ENCODE measurements around the gene SYNPO2. TPM values are rescaled to one million over a fixed set of nuclear protein-coding genes. Genes with fewer than 3 reads are reported as not detected.

Gene SYNPO2
- total and polyA plus RNA-seq, 2 donors (not counting 1 experiment from before 2014, with no cell fraction given) = 40.1 to 71.7 TPM

GRCh38 chr4:118910221-118910620 lies 21.6 kb downstream of the SYNPO2 start:
- Histone ChIP-seq H2AFZ (ENCODE audit: low read length) (no peak overlapping the region), H3K4me3 (replicated peaks in 1 of 4; ENCODE audit: control extremely low read depth in 1 of 4, insufficient read depth in 1 of 4, low read depth in 3 of 4, low read length in 4 of 4) (no peak overlapping the region), H3K79me2 (ENCODE audit: control insufficient read depth, insufficient read depth, low read length) (no peaks in the 10 kb centered on the region), H3K27ac (ENCODE audit: insufficient read depth, low read length) (no peak overlapping the region), H3K9ac (ENCODE audit: insufficient read depth, low read length) (no peak overlapping the region), H3K36me3 (ENCODE audit: control insufficient read depth, insufficient read depth, low read length) (no peaks in the 10 kb centered on the region), H3K4me2 (ENCODE audit: extremely low read depth, insufficient read depth, low read length) (no peak overlapping the region), H3K27me3 (ENCODE audit: control insufficient read depth, insufficient read depth, low read length) (no peaks in the 10 kb centered on the region), H4K20me1 (ENCODE audit: control insufficient read depth, extremely low read depth, insufficient read depth, low read length) (no peaks in the 10 kb centered on the region), H3K9me3 (ENCODE audit: control insufficient read depth, insufficient read depth, low read depth, low read length) (no peaks in the 10 kb centered on the region), H3K4me1 (ENCODE audit: control insufficient read depth, extremely low read depth, insufficient read depth, low read length) (no peaks in the 10 kb centered on the region)
- DNase-seq (ENCODE audit: low read depth in 2 of 2) = no peak
- no peak for TF ChIP-seq EZH2 (IDR thresholded peaks at IDR 0.05; ENCODE audit: low read length, missing control alignments)
- TF ChIP-seq CTCF (conservative IDR thresholded peaks at IDR 0.05 in 1 of 2, IDR thresholded peaks at IDR 0.05 in 1 of 2; ENCODE audit: low read depth in 1 of 2, low read length in 2 of 2) = no peak

GRCh38 chr4:118911238-118911703 lies 22.6 kb downstream of the SYNPO2 start:
- Histone ChIP-seq H3K4me1 (ENCODE audit: control insufficient read depth, extremely low read depth, insufficient read depth, low read length) (no peaks in the 10 kb centered on the region), H3K27ac (ENCODE audit: insufficient read depth, low read length) (no peak overlapping the region), H4K20me1 (ENCODE audit: control insufficient read depth, extremely low read depth, insufficient read depth, low read length) (no peaks in the 10 kb centered on the region), H3K4me3 (replicated peaks in 1 of 4; ENCODE audit: control extremely low read depth in 1 of 4, insufficient read depth in 1 of 4, low read depth in 3 of 4, low read length in 4 of 4) (no peak overlapping the region), H3K4me2 (ENCODE audit: extremely low read depth, insufficient read depth, low read length) (no peak overlapping the region), H3K9me3 (ENCODE audit: control insufficient read depth, insufficient read depth, low read depth, low read length) (no peaks in the 10 kb centered on the region), H2AFZ (ENCODE audit: low read length) (no peak overlapping the region), H3K79me2 (ENCODE audit: control insufficient read depth, insufficient read depth, low read length) (no peaks in the 10 kb centered on the region), H3K9ac (ENCODE audit: insufficient read depth, low read length) (no peak overlapping the region), H3K36me3 (ENCODE audit: control insufficient read depth, insufficient read depth, low read length) (no peaks in the 10 kb centered on the region), H3K27me3 (ENCODE audit: control insufficient read depth, insufficient read depth, low read length) (no peaks in the 10 kb centered on the region)
- no peak for TF ChIP-seq CTCF (conservative IDR thresholded peaks at IDR 0.05 in 1 of 2, IDR thresholded peaks at IDR 0.05 in 1 of 2; ENCODE audit: low read depth in 1 of 2, low read length in 2 of 2)
- no peak for TF ChIP-seq EZH2 (IDR thresholded peaks at IDR 0.05; ENCODE audit: low read length, missing control alignments)
- peak in 1 of 2 donors; percentile 63 for DNase-seq (ENCODE audit: low read depth in 2 of 2)

GRCh38 chr4:118915468-118915867 lies 26.8 kb downstream of the SYNPO2 start:
- no peak overlapping the region for H2AFZ ChIP-seq (ENCODE audit: low read length)
- TF ChIP-seq CTCF (conservative IDR thresholded peaks at IDR 0.05 in 1 of 2, IDR thresholded peaks at IDR 0.05 in 1 of 2; ENCODE audit: low read depth in 1 of 2, low read length in 2 of 2) (no peak), EZH2 (IDR thresholded peaks at IDR 0.05; ENCODE audit: low read length, missing control alignments) (no peak)
- no peaks in the 10 kb centered on the region for H4K20me1 ChIP-seq (ENCODE audit: control insufficient read depth, extremely low read depth, insufficient read depth, low read length)

More at GRCh38 chr4:118915468-118915867, 26.8 kb downstream of the SYNPO2 start:
- Histone ChIP-seq H3K79me2 (ENCODE audit: control insufficient read depth, insufficient read depth, low read length) (no peaks in the 10 kb centered on the region), H3K4me3 (replicated peaks in 1 of 4; ENCODE audit: control extremely low read depth in 1 of 4, insufficient read depth in 1 of 4, low read depth in 3 of 4, low read length in 4 of 4) (no peak overlapping the region), H3K9ac (ENCODE audit: insufficient read depth, low read length) (no peak overlapping the region), H3K9me3 (ENCODE audit: control insufficient read depth, insufficient read depth, low read depth, low read length) (no peaks in the 10 kb centered on the region), H3K27ac (ENCODE audit: insufficient read depth, low read length) (no peak overlapping the region), H3K36me3 (ENCODE audit: control insufficient read depth, insufficient read depth, low read length) (no peaks in the 10 kb centered on the region), H3K4me1 (ENCODE audit: control insufficient read depth, extremely low read depth, insufficient read depth, low read length) (peaks cover 3% of the 10 kb centered on the region), H3K4me2 (ENCODE audit: extremely low read depth, insufficient read depth, low read length) (no peak overlapping the region), H3K27me3 (ENCODE audit: control insufficient read depth, insufficient read depth, low read length) (no peaks in the 10 kb centered on the region)
- no peak for DNase-seq (ENCODE audit: low read depth in 2 of 2)

Measured in fibroblast of lung (primary cell).